K562 (cell line): ENCODE measurements around the gene G6PC2. TPM values are rescaled to one million over a fixed set of nuclear protein-coding genes. Genes with fewer than 3 reads are reported as not detected.

Experiments used
- ATF3 ChIP-seq, 2 experiments: fragments of 450-650 bp in 1 of 2; sonication (generic) in 1 of 2; formaldehyde crosslinking in 1 of 2; IDR thresholded peaks in 1 of 2; conservative IDR thresholded peaks in 1 of 2; 2 replicates each; pipeline versions ENCODE4 v1.6.1 to v1.8.1; 2016 to 2023; ENCODE audit warnings: mild to moderate bottlenecking in 2 of 2, moderate library complexity in 2 of 2, inconsistent platforms in 1 of 2, missing genetic modification reagents in 1 of 2
- BCOR ChIP-seq: fragments of 450-650 bp; IDR thresholded peaks from 2 replicates; pipeline ENCODE4 v1.6.1; 2016
- E2F4 ChIP-seq: sonication (generic); formaldehyde crosslinking; IDR thresholded peaks from 2 replicates; pipeline ENCODE4 v1.8.0; 2022; ENCODE audit warnings: mild to moderate bottlenecking, low read depth, missing genetic modification reagents
- ESRRA ChIP-seq: fragments of 450-650 bp; IDR thresholded peaks from 2 replicates; pipeline ENCODE4 v1.6.1; 2014; ENCODE audit warnings: low read depth, mild to moderate bottlenecking, moderate library complexity, borderline replicate concordance
- FOXK2 ChIP-seq, 2 experiments: fragments of 450-650 bp; IDR thresholded peaks in 1 of 2; conservative IDR thresholded peaks in 1 of 2; 2 replicates each; pipeline ENCODE4 v1.6.1; 2016; ENCODE audit warnings: low read depth in 2 of 2, mild to moderate bottlenecking in 1 of 2
- HDAC3 ChIP-seq: fragments of 450-650 bp; IDR thresholded peaks from 2 replicates; pipeline ENCODE4 v1.6.1; 2018; ENCODE audit warnings: borderline replicate concordance, mild to moderate bottlenecking, moderate library complexity; ENCODE audit not compliant: partially characterized antibody
- HEY1 ChIP-seq: fragments of 250-450 bp; sonication (Bioruptor Pico); IDR thresholded peaks from 2 replicates; pipeline ENCODE4 v1.5.0; 2020; ENCODE audit warnings: mild to moderate bottlenecking, moderate library complexity, borderline replicate concordance
- ILF3 ChIP-seq: fragments of 450-650 bp; IDR thresholded peaks from 2 replicates; pipeline ENCODE4 v1.6.1; 2018; ENCODE audit warnings: antibody characterized with exemption, mild to moderate bottlenecking, moderate library complexity, borderline replicate concordance
- LCOR ChIP-seq: sonication (generic); formaldehyde crosslinking; IDR thresholded peaks from 2 replicates; pipeline ENCODE4 v1.8.0; 2022; ENCODE audit warnings: mild to moderate bottlenecking, missing genetic modification reagents
- MLLT1 ChIP-seq, 2 experiments: fragments of 450-650 bp; IDR thresholded peaks; 2 replicates each; pipeline ENCODE4 v1.6.1; 2016
- MNT ChIP-seq, 2 experiments: fragments of 450-650 bp; conservative IDR thresholded peaks; 2 replicates each; pipeline ENCODE4 v1.6.1; 2017; ENCODE audit warnings: mild to moderate bottlenecking in 2 of 2, moderate library complexity in 2 of 2
- NFE2 ChIP-seq: IDR thresholded peaks from 2 replicates; pipeline ENCODE4 v1.6.1; 2014; ENCODE audit warnings: antibody characterized with exemption, low read depth
- NR4A1 ChIP-seq, 2 experiments: fragments of 250-450 bp in 1 of 2; fragments of 450-650 bp in 1 of 2; sonication (Bioruptor Pico) in 1 of 2; IDR thresholded peaks; 2 replicates each; pipeline versions ENCODE4 v1.4.0 to v1.6.1; 2016 to 2020; ENCODE audit warnings: mild to moderate bottlenecking in 2 of 2, missing compliant biosample characterization in 1 of 2, missing genetic modification characterization in 1 of 2, moderate library complexity in 1 of 2
- NRF1 ChIP-seq, 2 experiments: fragments of 450-650 bp; IDR thresholded peaks in 1 of 2; conservative IDR thresholded peaks in 1 of 2; 2 replicates each; pipeline ENCODE4 v1.6.1; 2014; ENCODE audit warnings: mild to moderate bottlenecking in 2 of 2
- POLR2A ChIP-seq: fragments of 450-650 bp; conservative IDR thresholded peaks from 2 replicates; pipeline ENCODE4 v1.6.1; 2016
- POLR2AphosphoS5 ChIP-seq: IDR thresholded peaks from 2 replicates; pipeline ENCODE4 v1.6.1; 2011; ENCODE audit warnings: mild to moderate bottlenecking, low read depth, low read length, moderate library complexity; ENCODE audit not compliant: control insufficient read depth, insufficient read depth
- RHOXF2B ChIP-seq: fragments of 250-450 bp; sonication (Bioruptor Pico); conservative IDR thresholded peaks from 2 replicates; pipeline ENCODE4 v1.5.1; 2021
- SRF ChIP-seq, 2 experiments: fragments of 250-450, 450-650 bp in 1 of 2; sonication (Bioruptor Pico) in 1 of 2; sonication (generic) in 1 of 2; formaldehyde crosslinking; IDR thresholded peaks; 2 replicates each; pipeline versions ENCODE4 v1.5.0 to v1.5.1; 2020 to 2022; ENCODE audit warnings: mild to moderate bottlenecking in 1 of 2, missing genetic modification reagents in 1 of 2
- ZC3H8 ChIP-seq: fragments of 450-650 bp; IDR thresholded peaks from 2 replicates; pipeline ENCODE4 v1.6.1; 2017
- ZNF23 ChIP-seq: fragments of 250-450 bp; sonication (Bioruptor Pico); IDR thresholded peaks from 2 replicates; pipeline ENCODE4 v1.4.0; 2020; ENCODE audit warnings: mild to moderate bottlenecking
- ZNF263 ChIP-seq: sonication (generic); formaldehyde crosslinking; IDR thresholded peaks from 2 replicates; pipeline ENCODE4 v1.8.0; 2022; ENCODE audit warnings: mild to moderate bottlenecking, missing genetic modification reagents, borderline replicate concordance
- polyA plus RNA-seq, 8 experiments: library from polyadenylated mRNA; depleted of rRNA in 4 of 8; stranded (reverse) in 5 of 8; unstranded in 3 of 8; fragments of >200 nt; fragmentation: Nextera tagmentation in 2 of 8; fragmentation: Illumina TruSeq in 1 of 8; extraction: Ambion mirVana in 2 of 8; extraction: Trizol in 1 of 8; gene quantifications; 2 replicates each; pipeline versions ENCODE4 v1.2.1 to v1.2.3, GENCODE V29; 2011 to 2014; ENCODE audit warnings: inconsistent platforms in 1 of 8, missing spikeins in 1 of 8
- total RNA-seq, 7 experiments: library from RNA; depleted of rRNA in 6 of 7; stranded (reverse); fragments of >200 nt in 6 of 7; fragmentation: Illumina TruSeq in 2 of 7; extraction: Trizol in 2 of 7; gene quantifications; 2 replicates each; pipeline versions ENCODE4 v1.2.1 to v1.2.3, GENCODE V29; 2011 to 2021; ENCODE audit warnings: low replicate concordance in 1 of 7

The G6PC2 gene
- total and polyA plus RNA-seq, 9 of the 15 experiments (the other 6 are each of a cell fraction or from before 2014, with no cell fraction given), result 0.03 to 0.15 TPM; not detected in 7

- TF ChIP-seq NFE2, result no peak
- TF ChIP-seq HEY1 (CRISPR knock-in tag), result 0 out of 2 replicates have a peak, but pooled peaks have one; percentile 2
- TF ChIP-seq FOXK2 (conservative IDR thresholded peaks at IDR 0.05 in 1 of 2, IDR thresholded peaks at IDR 0.05 in 1 of 2; ENCODE audit: low read depth in 2 of 2), result peak; percentile 51 to 53; a peak in 3 of 4 replicates
- TF ChIP-seq NR4A1 (CRISPR knock-in tag; IDR thresholded peaks at IDR 0.05), result no peak
- peak; percentile 25; the same call in 1 of the 2 replicates for TF ChIP-seq NR4A1 (tag; IDR thresholded peaks at IDR 0.05)
- TF ChIP-seq ZNF263 (CRISPR knock-in tag), result no peak
- no peak for TF ChIP-seq SRF (CRISPR knock-in tag; IDR thresholded peaks at IDR 0.05)
- TF ChIP-seq POLR2A, result peak; percentile 92
- TF ChIP-seq ILF3, result no peak
- peak; percentile 57; the same call in 1 of the 2 replicates for TF ChIP-seq BCOR
- TF ChIP-seq RHOXF2B, result peak; percentile 63; the same call in 1 of the 2 replicates
- TF ChIP-seq NRF1 (conservative IDR thresholded peaks at IDR 0.05 in 1 of 2, IDR thresholded peaks at IDR 0.05 in 1 of 2), result peak; percentile 82 to 86
- TF ChIP-seq ZC3H8, result no peak
- no peak for TF ChIP-seq ATF3 (IDR thresholded peaks at IDR 0.05)
- peak; percentile 59; the same call in 1 of the 2 replicates for TF ChIP-seq ATF3 (CRISPR knock-in tag; conservative IDR thresholded peaks at IDR 0.05)
- TF ChIP-seq HDAC3, result peak; percentile 34
- peak; percentile 37; the same call in 1 of the 2 replicates for TF ChIP-seq ESRRA
- peak; percentile 93 for TF ChIP-seq LCOR (CRISPR knock-in tag)
- TF ChIP-seq ZNF23 (CRISPR knock-in tag), result no peak
- TF ChIP-seq MNT (conservative IDR thresholded peaks at IDR 0.05), result peak in 1 of 2 experiments; percentile 84; a peak in 2 of 4 replicates
- peak; percentile 100 for TF ChIP-seq E2F4 (CRISPR knock-in tag)
- peak; percentile 91 for TF ChIP-seq POLR2AphosphoS5
- peak in 1 of 2 experiments; percentile 92; a peak in 3 of 4 replicates for TF ChIP-seq MLLT1 (IDR thresholded peaks at IDR 0.05)
Measured at GRCh38 chr2:168890006-168890782, 10.9 kb upstream of the G6PC2 start, which contains the start of gene SPC25 (continued).
